ENCODE data around the gene FXYD2.
"Not testable (repeated sequence)": the region's sequence is repeated elsewhere in the genome, so short reads cannot be mapped to it uniquely, and the experiment has no call there.

Gene FXYD2

GRCh38 chr11:117824571-117825537 is at the start of gene FXYD2:
Gene FXYD2 (minus strand): TSS chr11:117824744. CDS start chr11:117824678, 66 bp downstream.
- intact Hi-C loops (cut with DNase I), result no loop called here
- DNase-seq, result peak in 12 of 42 donors; percentile 2 to 37 (median 22)

- intact Hi-C loops (cut with DNase I), result no loop called here
- peak in 1 of 42 donors; percentile 37 for DNase-seq
Observed at GRCh38 chr11:117873828-117874125, 49.2 kb upstream of the FXYD2 start.

- intact Hi-C loops (cut with DNase I), result no loop called here
- DNase-seq, result peak in 1 of 42 donors; percentile 28
Observed at GRCh38 chr11:117872975-117873827, 48.7 kb upstream of the FXYD2 start.

DNA sequence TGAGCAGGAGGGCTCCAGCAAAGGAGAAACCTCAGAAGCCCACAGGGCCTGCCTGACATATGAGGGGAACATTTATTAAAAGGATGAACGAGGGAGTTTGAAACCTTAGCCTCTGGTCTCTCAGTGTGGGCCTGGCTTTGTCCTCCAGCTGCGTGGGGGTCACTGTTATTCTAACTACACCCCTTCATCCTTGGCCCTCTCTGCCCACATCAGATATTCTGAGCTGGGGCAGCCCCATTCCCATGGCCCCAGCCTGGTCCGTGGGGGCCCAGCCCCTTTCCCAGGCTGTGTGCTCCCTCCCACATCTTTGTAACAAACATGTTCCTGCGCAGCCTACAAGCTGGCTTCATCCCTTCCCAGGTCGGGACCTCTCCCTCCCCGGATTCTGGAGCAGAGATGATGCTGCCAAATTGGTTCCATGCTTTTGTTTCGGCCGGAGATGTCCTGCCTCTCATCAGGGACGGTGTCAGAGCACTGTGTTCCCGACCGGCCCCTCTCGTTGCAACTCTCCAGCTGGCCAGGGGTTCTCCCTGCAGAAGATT is 47.9 kb upstream of the FXYD2 start:
- DNase-seq, result peak in 1 of 42 donors; percentile 39
- intact Hi-C loops (cut with DNase I), result no loop called here

DNA sequence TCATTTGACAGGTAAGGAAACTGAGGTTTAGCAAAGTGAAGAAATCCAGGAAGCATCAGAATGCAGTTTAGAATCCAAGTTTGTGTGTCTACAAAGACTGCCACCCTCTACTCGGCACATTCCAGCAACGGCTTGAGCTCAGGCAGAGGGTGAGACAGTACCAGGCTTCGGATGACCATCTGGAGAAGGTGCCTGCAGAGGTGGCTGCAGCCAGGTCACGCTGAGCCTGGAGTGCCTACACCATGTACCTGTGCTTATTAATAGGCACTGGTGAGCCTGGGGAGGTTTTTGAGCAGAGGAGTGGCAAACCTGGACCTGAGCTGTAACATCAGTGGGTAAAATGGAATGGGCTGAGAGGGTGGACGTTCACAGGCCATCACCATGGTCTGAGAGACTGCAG is 47.2 kb upstream of the FXYD2 start:
- intact Hi-C loops (cut with DNase I), result no loop called here
- DNase-seq, result peak in 1 of 42 donors; percentile 30

GRCh38 chr11:117871160-117871559 is 46.6 kb upstream of the FXYD2 start:
- peak in 2 of 42 donors; percentile 15 to 38 for DNase-seq
- intact Hi-C loops (cut with DNase I), result no loop called here

GRCh38 chr11:117870103-117870952 is 45.8 kb upstream of the FXYD2 start:
- DNase-seq, result peak in 20 of 42 donors; percentile 8 to 82 (median 50)
- intact Hi-C loops (cut with DNase I), result no loop called here

DNA sequence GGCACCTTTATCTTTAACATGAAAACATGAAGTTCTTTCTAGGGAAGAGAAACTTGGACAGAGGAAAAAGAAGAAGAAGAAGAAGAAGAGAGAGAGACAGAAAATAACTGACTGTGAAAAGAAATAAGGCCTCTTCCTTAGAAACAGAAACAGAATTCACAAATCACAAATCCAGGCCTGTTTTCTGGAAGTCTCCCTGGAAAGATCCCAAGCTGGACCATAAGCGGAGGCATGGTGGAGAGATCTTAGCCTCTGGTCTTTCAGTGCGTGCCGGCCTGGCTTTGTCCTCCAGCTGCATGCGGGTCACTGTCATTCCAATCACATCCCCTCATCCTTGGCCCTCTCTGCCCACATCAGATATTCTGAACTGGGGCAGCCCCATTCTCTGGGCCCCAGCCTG is 45.1 kb upstream of the FXYD2 start:
- intact Hi-C loops (cut with DNase I), result no loop called here
- no peak for DNase-seq

DNA sequence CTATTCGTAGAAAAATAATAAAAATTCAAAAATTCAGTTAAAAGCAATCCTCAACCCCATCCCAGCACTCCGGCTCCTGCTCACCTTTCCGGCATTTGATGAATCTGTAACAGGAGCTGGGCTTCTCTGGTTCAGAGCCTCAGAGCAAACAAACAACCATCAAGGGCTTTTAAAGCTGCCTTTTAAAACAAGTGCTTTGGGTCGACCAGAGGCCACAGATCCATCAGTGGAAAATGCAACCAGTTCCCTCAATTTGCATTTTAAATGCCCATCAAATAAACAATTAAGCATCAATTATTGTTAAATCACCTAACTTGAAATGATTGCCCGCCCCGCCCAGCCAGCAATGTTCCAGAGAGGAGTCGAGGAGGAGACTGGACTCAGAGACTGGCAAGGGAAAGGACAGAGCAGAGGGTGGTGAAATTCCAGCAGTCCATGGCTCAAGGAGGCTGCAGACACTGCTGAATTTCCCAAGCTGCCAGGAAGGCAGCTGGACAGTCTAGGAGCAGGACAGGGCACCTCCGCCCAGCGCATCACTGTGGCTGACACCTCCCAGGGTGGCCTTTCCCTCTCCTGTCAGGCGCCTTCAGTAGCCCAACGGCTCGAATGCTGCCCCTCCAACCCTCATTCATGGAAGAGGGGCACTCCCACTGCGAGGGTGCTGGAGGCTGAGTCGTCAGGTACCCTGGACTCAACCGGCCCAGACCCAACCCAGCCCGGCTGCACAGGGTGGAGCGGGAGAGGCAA is 44.4 kb upstream of the FXYD2 start:
- peak in 1 of 42 donors; percentile 34 for DNase-seq
- intact Hi-C loops (cut with DNase I), result no loop called here

DNA sequence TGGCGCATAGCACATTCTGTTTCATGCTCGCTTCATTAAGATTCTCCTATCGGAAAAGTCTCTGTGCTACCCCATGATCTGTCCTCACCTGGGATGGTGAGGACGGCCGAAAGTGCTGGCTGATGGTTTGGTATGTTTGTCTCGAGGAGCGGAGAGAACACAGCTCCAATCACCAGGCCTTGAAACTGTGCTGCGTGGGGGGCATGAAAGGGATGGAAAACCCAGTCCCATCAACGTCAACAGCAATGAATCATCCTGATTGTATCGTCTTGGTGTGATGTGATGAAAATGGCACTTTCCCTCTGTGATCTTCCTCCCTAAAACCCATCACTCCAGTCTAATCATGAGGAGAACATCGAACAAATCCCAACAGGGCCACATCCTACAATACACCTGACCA is 43.5 kb upstream of the FXYD2 start:
- intact Hi-C loops (cut with DNase I), result no loop called here

DNA sequence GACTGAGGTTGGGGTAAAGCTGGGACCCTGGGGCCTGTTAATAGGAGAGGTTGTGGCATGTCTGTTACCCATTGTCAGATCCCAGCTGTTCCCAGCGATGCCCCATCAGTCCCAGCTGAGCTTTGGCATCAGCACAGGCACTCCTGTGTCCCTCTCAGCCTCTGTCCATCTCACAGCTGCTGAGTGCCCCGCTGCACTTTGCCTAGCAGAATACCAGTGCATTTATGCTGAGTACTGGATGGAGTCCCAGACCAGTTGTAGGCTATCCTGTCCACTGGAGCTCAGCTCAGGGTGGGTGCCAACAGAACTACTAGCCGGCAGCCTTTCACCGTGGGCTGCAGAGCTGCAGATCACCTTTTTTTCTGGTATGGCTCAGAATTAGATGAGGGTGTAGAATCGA is 42.0 kb upstream of the FXYD2 start:
- intact Hi-C loops (cut with DNase I), result no loop called here
- peak in 34 of 42 donors; percentile 34 to 87 (median 52) for DNase-seq

More for the DNA sequence above, 43.5 kb upstream of the FXYD2 start:
- DNase-seq, result no peak

DNA sequence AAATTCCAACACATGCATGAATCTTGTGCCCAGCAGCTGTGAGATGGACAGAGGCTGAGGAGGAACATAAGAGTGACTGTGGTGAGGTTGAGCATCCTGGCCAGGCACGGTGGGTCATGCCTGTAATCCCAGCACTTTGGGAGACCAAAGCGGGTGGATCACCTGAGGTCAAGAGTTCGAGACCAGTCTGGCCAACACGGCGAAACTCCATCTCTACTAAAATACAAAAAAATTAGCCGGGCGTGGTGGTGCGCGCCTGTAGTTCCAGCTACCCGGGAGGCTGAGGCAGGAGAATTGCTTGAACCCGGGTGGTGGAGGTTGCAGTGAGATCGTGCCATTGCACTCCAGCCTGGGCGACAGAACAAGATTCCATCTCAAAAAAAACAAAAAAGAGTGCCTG is 41.0 kb upstream of the FXYD2 start:
- intact Hi-C loops (cut with DNase I), result not testable (repeated sequence)
- peak in 1 of 42 donors; percentile 13 for DNase-seq

GRCh38 chr11:117863383-117863782 is 38.8 kb upstream of the FXYD2 start:
- intact Hi-C loops (cut with DNase I), result no loop called here
- DNase-seq, result no peak

DNA sequence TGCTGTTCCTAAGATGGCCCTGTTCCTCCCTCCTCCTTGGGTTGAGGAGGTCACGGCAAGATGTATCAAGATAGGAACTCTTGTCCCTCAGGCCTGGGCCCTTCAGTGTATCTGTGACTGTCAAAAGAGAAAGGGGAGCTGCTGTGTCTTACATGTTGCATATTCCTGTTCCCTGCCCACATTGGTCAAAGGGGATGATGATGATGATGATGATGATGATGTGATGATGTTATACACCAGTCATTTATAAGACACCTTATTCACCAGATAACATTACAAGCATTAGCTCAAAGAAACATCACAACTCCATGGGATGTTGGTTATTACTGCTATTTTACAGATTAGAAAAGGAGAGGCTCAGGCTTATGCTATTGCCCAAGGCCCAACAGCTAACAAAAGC is 38.2 kb upstream of the FXYD2 start:
- intact Hi-C loops (cut with DNase I), result no loop called here
- DNase-seq, result peak in 2 of 42 donors; percentile 3 to 13

GRCh38 chr11:117862019-117862725 is 37.6 kb upstream of the FXYD2 start:
- DNase-seq, result peak in 4 of 42 donors; percentile 3 to 13 (median 9)
- intact Hi-C loops (cut with DNase I), result no loop called here

- intact Hi-C loops (cut with DNase I), result no loop called here
- peak in 12 of 42 donors; percentile 5 to 69 (median 26) for DNase-seq
Observed at GRCh38 chr11:117861151-117862018, 36.8 kb upstream of the FXYD2 start.
